NOMO-1 treated with dmso at 0.1 percent for 144 hours (cell line): ENCODE measurements around the gene SSU72.
"Not testable (repeated sequence)": the region's sequence is repeated elsewhere in the genome, so short reads cannot be mapped to it uniquely, and the experiment has no call there.

ENCODE experiments used
- DNase-seq: peaks from one replicate; lab custom pipeline; 2025; ENCODE audit not compliant: unreplicated experiment; lab: John Stamatoyannopoulos, UW

The SSU72 gene

GRCh38 chr1:1509465-1509850, 65.2 kb downstream of the SSU72 start:
- not testable (repeated sequence) for DNase-seq

- not testable (repeated sequence) for DNase-seq
These were observed 65.7 kb downstream of the SSU72 start for GRCh38 chr1:1508775-1509464.

- no peak for DNase-seq
These were observed 67.4 kb downstream of the SSU72 start for GRCh38 chr1:1507305-1507704.

GRCh38 chr1:1505801-1506200, 68.9 kb downstream of the SSU72 start:
- DNase-seq, result not testable (repeated sequence)

GRCh38 chr1:1505366-1505798, 69.3 kb downstream of the SSU72 start:
- DNase-seq, result peak; percentile 6

GRCh38 chr1:1504777-1505365, 69.8 kb downstream of the SSU72 start:
- DNase-seq, result peak; percentile 33

- not testable (repeated sequence) for DNase-seq
These were observed 79.1 kb downstream of the SSU72 start for GRCh38 chr1:1495461-1495975.

- DNase-seq, result not testable (repeated sequence)
These were observed 80.4 kb downstream of the SSU72 start for GRCh38 chr1:1494311-1494710.
